HL-60 (cell line): Measurements from ENCODE around the gene PAQR9.

Experiments
- DNase-seq, 2 experiments: peaks; one replicate each; pipeline ENCODE4 v3.0.0-alpha.2; 2010 to 2020; ENCODE audit warnings: low read depth in 1 of 2, low spot score in 1 of 2
- H3K27ac ChIP-seq: fragments of 250-450 bp; sonication (Bioruptor Pico); replicated peaks from 2 replicates; pipeline ENCODE4 v1.5.1; 2020; ENCODE audit warnings: mild to moderate bottlenecking, moderate library complexity
- H3K27me3 ChIP-seq: fragments of 250-450 bp; sonication (Bioruptor Pico); 2 replicates; pipeline ENCODE4 v1.5.1; 2021; ENCODE audit warnings: mild to moderate bottlenecking, moderate library complexity; ENCODE audit not compliant: insufficient read depth, poor library complexity, severe bottlenecking
- H3K4me3 ChIP-seq: replicated peaks from 2 replicates; pipeline ENCODE4 v1.5.1; 2011; ENCODE audit warnings: mild to moderate bottlenecking, control low read depth, low read length; ENCODE audit not compliant: insufficient read depth
- GABPA ChIP-seq: IDR thresholded peaks from 2 replicates; pipeline ENCODE4 v1.6.1; 2012; ENCODE audit warnings: low read depth
- POLR2AphosphoS5 ChIP-seq: IDR thresholded peaks from 2 replicates; pipeline ENCODE4 v1.6.1; 2012; ENCODE audit warnings: low read depth
- SPI1 ChIP-seq: IDR thresholded peaks from 2 replicates; pipeline ENCODE4 v1.6.1; 2012; ENCODE audit warnings: low read depth, mild to moderate bottlenecking, borderline replicate concordance
- long read RNA-seq: library from polyadenylated mRNA; unstranded; transcript quantifications from one replicate; pipeline ENCODE4 v2.0.0, GENCODE V29; 2020
- TF ChIP-seq, protein P1 (sequence below): IDR thresholded peaks from one replicate; pipeline ENCODE4 v1.5.1; 2011; ENCODE audit warnings: low read length, control low read depth, inconsistent platforms; ENCODE audit not compliant: insufficient read depth
- TF ChIP-seq, protein P2 (sequence below): IDR thresholded peaks from 2 replicates; pipeline ENCODE4 v1.6.1; 2012; ENCODE audit warnings: low read depth; ENCODE audit not compliant: insufficient replicate concordance

The PAQR9 gene, protein sequence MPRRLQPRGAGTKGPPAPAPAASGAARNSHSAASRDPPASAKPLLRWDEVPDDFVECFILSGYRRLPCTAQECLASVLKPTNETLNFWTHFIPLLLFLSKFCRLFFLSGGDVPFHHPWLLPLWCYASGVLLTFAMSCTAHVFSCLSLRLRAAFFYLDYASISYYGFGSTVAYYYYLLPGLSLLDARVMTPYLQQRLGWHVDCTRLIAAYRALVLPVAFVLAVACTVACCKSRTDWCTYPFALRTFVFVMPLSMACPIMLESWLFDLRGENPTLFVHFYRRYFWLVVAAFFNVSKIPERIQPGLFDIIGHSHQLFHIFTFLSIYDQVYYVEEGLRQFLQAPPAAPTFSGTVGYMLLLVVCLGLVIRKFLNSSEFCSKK
- long read RNA-seq = 0 reads

DNA sequence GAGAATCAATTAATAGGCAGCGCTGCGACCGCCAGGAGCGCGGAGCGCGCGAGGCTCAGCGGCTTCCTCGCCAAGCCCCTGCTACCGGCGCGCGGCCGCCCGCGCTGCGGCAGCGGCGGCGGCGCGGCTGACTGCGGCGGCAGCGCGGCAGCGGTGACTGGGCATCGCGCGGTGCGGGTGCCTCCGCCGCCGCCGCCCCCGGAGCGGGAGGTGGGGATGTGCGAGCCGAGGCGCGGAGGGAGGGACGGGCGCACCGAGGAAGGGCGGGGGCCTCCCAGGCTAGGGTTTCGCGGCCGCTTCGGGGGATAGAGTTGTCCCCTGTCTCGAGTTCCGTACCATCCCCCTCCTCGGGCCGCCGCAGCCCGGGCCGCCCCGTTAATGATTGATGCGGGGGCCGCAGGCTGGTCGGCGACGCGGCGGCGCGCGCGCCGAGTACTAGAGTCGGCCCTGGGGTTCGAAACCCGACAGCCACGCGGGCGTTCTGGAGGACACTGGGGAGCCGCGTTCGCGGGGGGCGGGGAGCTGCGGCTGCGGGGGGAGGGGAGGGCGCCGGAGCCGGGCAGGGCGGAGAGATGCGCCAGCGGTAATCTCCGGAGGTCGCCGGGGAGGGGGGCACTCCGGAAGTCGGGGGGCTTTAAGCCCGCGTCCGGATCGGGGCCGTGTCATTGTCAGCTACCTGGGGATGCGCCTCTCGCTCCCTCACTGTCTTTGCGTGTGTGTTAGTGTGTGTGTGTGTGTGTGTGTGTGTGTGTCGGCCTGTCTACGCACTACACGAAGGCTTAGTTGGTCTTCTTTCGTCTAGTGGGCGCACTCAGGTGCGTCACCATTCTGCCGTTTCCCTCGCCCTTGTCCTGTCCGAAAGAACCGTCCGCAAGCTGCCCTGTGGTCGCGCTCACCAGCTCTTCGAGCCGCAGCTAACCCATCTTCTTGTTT, at the start of gene PAQR9:
PAQR9 (minus strand) TSS at position 159 of the 933 bp plus-strand sequence. CDS start 338 bp downstream, outside the sequence.
- no peak for DNase-seq

DNA sequence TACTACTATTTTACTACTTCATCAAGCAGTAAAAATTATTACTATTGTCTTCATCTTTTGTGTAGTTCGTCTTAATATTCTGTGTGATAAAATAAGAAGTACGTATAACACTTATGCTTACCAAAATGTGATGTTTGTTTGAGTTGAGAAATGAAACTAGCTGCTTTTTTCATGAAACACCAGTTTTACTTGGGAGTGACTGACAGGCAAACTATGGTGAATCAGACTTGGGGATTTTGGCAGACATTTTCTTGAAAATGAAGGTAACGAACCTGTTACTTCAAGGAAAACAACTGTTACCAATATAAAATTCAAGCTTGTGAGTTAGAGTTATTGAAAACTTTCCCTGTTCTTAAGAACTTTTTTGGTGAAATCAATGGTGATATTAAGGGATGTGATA, 48.2 kb upstream of the PAQR9 start:
- Histone ChIP-seq H3K27ac (no peak overlapping the region), H3K4me3 (no peak overlapping the region), H3K27me3 (no peaks in the 10 kb centered on the region)
- TF ChIP-seq GABPA (no peak), SPI1 (no peak), POLR2AphosphoS5 (no peak)
- TF ChIP-seq, protein P1, sequence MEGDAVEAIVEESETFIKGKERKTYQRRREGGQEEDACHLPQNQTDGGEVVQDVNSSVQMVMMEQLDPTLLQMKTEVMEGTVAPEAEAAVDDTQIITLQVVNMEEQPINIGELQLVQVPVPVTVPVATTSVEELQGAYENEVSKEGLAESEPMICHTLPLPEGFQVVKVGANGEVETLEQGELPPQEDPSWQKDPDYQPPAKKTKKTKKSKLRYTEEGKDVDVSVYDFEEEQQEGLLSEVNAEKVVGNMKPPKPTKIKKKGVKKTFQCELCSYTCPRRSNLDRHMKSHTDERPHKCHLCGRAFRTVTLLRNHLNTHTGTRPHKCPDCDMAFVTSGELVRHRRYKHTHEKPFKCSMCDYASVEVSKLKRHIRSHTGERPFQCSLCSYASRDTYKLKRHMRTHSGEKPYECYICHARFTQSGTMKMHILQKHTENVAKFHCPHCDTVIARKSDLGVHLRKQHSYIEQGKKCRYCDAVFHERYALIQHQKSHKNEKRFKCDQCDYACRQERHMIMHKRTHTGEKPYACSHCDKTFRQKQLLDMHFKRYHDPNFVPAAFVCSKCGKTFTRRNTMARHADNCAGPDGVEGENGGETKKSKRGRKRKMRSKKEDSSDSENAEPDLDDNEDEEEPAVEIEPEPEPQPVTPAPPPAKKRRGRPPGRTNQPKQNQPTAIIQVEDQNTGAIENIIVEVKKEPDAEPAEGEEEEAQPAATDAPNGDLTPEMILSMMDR = no peak
- TF ChIP-seq, protein P2, sequence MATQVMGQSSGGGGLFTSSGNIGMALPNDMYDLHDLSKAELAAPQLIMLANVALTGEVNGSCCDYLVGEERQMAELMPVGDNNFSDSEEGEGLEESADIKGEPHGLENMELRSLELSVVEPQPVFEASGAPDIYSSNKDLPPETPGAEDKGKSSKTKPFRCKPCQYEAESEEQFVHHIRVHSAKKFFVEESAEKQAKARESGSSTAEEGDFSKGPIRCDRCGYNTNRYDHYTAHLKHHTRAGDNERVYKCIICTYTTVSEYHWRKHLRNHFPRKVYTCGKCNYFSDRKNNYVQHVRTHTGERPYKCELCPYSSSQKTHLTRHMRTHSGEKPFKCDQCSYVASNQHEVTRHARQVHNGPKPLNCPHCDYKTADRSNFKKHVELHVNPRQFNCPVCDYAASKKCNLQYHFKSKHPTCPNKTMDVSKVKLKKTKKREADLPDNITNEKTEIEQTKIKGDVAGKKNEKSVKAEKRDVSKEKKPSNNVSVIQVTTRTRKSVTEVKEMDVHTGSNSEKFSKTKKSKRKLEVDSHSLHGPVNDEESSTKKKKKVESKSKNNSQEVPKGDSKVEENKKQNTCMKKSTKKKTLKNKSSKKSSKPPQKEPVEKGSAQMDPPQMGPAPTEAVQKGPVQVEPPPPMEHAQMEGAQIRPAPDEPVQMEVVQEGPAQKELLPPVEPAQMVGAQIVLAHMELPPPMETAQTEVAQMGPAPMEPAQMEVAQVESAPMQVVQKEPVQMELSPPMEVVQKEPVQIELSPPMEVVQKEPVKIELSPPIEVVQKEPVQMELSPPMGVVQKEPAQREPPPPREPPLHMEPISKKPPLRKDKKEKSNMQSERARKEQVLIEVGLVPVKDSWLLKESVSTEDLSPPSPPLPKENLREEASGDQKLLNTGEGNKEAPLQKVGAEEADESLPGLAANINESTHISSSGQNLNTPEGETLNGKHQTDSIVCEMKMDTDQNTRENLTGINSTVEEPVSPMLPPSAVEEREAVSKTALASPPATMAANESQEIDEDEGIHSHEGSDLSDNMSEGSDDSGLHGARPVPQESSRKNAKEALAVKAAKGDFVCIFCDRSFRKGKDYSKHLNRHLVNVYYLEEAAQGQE = no peak
- DNase-seq = no peak

More for the DNA sequence above, at the start of gene PAQR9:
- Histone ChIP-seq H3K27ac (no peak within 1 kb of the TSS), H3K27me3 (peaks cover 54% of the 10 kb centered on the region), H3K4me3 (peak within 1 kb of the TSS; percentile 65)
- TF ChIP-seq GABPA = no peak
- TF ChIP-seq, protein P1 = no peak
- TF ChIP-seq POLR2AphosphoS5 = no peak

DNA sequence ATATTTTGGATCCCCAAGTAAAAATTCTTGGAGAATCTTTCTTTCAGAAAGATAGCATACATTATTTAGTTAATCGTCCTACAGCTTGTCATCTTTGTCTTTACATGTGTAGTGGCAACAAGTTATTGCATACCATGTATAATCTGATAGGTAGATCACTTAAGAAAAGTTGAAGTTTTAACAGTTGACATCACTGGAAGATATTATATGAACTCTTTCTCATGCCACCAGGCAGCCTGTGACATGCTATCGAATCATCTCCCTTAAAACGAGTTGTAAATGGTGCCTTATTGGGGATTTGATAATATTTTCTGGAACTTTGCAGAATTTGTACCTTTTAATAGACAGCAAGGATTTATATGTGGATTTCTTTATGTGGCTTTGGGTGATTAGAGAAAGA, 46.5 kb upstream of the PAQR9 start:
- Histone ChIP-seq H3K4me3 (no peak overlapping the region), H3K27ac (no peak overlapping the region), H3K27me3 (no peaks in the 10 kb centered on the region)
- DNase-seq = no peak
- TF ChIP-seq, protein P1 = no peak
- TF ChIP-seq, protein P2 = no peak
- TF ChIP-seq SPI1 = no peak
- TF ChIP-seq POLR2AphosphoS5 = no peak
- TF ChIP-seq GABPA = no peak
